ENCODE measurements around the gene ZBTB40. TPM values are rescaled to one million over a fixed set of nuclear protein-coding genes. Genes with fewer than 3 reads are reported as not detected.

The ZBTB40 gene
- total and polyA plus RNA-seq, 9 donors, result 8.3 to 26.0 (median 19.1) TPM

- TF ChIP-seq, protein P1, sequence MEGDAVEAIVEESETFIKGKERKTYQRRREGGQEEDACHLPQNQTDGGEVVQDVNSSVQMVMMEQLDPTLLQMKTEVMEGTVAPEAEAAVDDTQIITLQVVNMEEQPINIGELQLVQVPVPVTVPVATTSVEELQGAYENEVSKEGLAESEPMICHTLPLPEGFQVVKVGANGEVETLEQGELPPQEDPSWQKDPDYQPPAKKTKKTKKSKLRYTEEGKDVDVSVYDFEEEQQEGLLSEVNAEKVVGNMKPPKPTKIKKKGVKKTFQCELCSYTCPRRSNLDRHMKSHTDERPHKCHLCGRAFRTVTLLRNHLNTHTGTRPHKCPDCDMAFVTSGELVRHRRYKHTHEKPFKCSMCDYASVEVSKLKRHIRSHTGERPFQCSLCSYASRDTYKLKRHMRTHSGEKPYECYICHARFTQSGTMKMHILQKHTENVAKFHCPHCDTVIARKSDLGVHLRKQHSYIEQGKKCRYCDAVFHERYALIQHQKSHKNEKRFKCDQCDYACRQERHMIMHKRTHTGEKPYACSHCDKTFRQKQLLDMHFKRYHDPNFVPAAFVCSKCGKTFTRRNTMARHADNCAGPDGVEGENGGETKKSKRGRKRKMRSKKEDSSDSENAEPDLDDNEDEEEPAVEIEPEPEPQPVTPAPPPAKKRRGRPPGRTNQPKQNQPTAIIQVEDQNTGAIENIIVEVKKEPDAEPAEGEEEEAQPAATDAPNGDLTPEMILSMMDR (IDR thresholded peaks at IDR 0.05), result no peak
- TF ChIP-seq EP300 (IDR thresholded peaks at IDR 0.05) (no peak), POLR2A (IDR thresholded peaks at IDR 0.05) (no peak)
- no peaks in the 10 kb centered on the region for H3K9me3 ChIP-seq
- no peaks in the 10 kb centered on the region for H3K4me1 ChIP-seq (ENCODE audit: insufficient read depth)
- no peaks in the 10 kb centered on the region for H3K36me3 ChIP-seq
- H3K27ac ChIP-seq, result no peak overlapping the region
- H3K4me3 ChIP-seq, result no peak overlapping the region
- H3K27me3 ChIP-seq, result no peaks in the 10 kb centered on the region
- no peak for DNase-seq
- intact Hi-C loops (cut with DNase I), result loop anchor here in 1 of 4 donors (10.0 kb wide), 1 partner anchor 129 kb away; no protein-coding TSS in a partner anchor
- WGBS, 3 donors, result 72 to 76% (median 75%) methylated on average over 8 of the region's 8 CpGs
Observed at GRCh38 chr1:22553991-22554522, 102.4 kb downstream of the ZBTB40 start.

DNA sequence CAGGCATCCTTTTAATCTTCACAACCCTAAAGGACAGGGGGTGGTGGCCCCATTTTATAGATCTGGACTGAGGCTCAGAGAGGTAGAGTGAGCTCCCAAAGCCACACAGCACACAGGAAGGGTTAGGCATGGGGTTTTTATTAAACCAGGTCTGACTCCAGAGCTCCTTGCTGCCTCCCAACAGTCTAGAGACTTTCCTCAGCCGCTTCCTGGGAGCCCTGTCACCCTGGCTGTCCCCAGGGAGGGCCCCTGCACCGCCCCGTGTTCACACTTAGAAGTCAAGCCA is 103.7 kb downstream of the ZBTB40 start:
- Histone ChIP-seq H3K27me3 (no peaks in the 10 kb centered on the region), H3K9me3 (no peaks in the 10 kb centered on the region), H3K27ac (no peak overlapping the region), H3K4me1 (ENCODE audit: insufficient read depth) (no peaks in the 10 kb centered on the region), H3K36me3 (no peaks in the 10 kb centered on the region), H3K4me3 (no peak overlapping the region)
- 53 to 71% (median 60%) methylated on average over 3 of the region's 3 CpGs for WGBS, 3 donors
- TF ChIP-seq, protein P1 (IDR thresholded peaks at IDR 0.05), result no peak
- TF ChIP-seq EP300 (IDR thresholded peaks at IDR 0.05) (no peak), POLR2A (IDR thresholded peaks at IDR 0.05) (no peak)
- no peak for DNase-seq
- intact Hi-C loops (cut with DNase I), result loop anchor here in 1 of 4 donors (10.0 kb wide), 1 partner anchor 131 kb away; no protein-coding TSS in a partner anchor

DNA sequence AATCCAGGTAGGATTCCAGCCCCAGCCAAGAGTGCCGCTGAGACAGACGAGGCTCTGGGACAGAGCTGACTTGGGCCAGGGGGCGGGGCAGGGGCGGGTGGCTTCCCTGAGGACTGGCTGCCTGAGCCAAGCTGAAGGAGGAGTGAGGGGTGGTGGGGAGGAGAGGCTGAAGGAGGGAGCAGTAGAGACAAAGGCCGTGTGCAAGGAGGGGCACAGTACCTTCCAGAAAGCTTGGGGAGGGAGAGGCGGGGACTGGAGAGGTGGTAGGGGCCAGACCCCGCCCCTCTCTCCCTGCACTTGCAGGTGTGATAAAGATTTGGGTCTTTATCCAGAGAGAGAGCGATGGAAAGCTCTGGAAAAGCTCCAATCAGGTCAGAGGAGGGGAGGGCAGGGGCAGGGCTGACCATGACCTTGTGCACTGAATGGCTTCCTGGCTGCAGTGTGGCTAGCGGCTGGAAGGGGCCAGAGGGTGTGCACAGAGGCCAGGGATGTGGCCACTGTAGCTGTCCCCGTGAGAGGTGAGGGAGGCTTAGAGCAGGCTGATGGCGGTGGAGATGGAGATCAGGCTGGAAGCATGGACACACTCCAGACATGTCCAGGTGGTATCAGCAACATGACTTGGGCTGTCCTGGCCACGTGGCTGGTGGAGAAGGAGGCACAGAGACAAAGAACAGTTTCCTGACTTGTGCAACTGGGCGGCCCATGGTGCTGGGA is 104.9 kb downstream of the ZBTB40 start:
- H3K4me1 ChIP-seq (ENCODE audit: insufficient read depth), result no peaks in the 10 kb centered on the region
- H3K27me3 ChIP-seq, result no peaks in the 10 kb centered on the region
- no peaks in the 10 kb centered on the region for H3K9me3 ChIP-seq
- intact Hi-C loops (cut with DNase I), result loop anchor here in 1 of 4 donors (10.0 kb wide), 1 partner anchor 132 kb away; no protein-coding TSS in a partner anchor
- no peak for DNase-seq
- TF ChIP-seq POLR2A (IDR thresholded peaks at IDR 0.05) (no peak), EP300 (IDR thresholded peaks at IDR 0.05) (no peak)
- TF ChIP-seq, protein P1 (IDR thresholded peaks at IDR 0.05), result no peak
- no peak overlapping the region for H3K27ac ChIP-seq
- WGBS, 3 donors, result 37 to 47% (median 43%) methylated on average over 13 of the region's 13 CpGs
- no peak overlapping the region for H3K4me3 ChIP-seq
- H3K36me3 ChIP-seq, result no peaks in the 10 kb centered on the region

DNA sequence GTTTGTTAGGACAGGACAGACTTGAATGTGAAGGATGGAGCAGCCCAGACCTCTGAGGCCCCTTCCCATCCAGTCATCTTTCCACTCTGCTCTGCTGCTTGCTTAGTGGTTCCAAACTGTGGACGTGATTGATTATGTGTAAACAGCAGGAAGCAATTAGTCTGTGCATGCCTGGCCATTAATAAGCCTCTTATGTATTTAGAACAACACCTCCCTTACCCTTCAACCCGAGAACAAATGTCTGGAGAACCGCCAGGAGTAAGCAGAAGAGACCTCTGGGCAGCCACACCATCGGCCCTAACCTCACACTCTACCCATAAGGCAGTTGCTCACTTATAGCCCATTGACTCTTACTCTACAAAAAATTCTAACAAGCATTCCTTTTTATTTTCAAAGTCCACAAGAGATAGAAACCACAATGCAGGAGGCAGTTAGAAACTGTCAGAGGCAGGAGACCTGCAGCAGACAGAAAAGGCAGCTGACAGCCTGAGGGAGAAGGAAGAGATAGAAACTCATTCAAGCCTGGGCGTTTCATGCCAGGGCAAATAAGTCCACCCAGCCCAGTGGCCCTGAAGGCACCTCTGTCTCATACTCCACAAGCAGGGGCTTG is 105.8 kb downstream of the ZBTB40 start:
- Histone ChIP-seq H3K27ac (no peak overlapping the region), H3K4me3 (no peak overlapping the region), H3K36me3 (no peaks in the 10 kb centered on the region), H3K27me3 (no peaks in the 10 kb centered on the region), H3K4me1 (ENCODE audit: insufficient read depth) (no peaks in the 10 kb centered on the region), H3K9me3 (no peaks in the 10 kb centered on the region)
- 42% methylated on average over 5 of the region's 5 CpGs for WGBS, 3 donors
- no peak for TF ChIP-seq POLR2A (IDR thresholded peaks at IDR 0.05)
- TF ChIP-seq, protein P1 (IDR thresholded peaks at IDR 0.05), result no peak
- no peak for DNase-seq
- intact Hi-C loops (cut with DNase I), result loop anchor here in 1 of 4 donors (10.0 kb wide), 1 partner anchor 133 kb away; no protein-coding TSS in a partner anchor

All from ovary (tissue), 9 donors.